ENCODE measurements around the gene FRMD5. TPM values are rescaled to one million over a fixed set of nuclear protein-coding genes. Genes with fewer than 3 reads are reported as not detected.

FRMD5 gene
- total and polyA plus RNA-seq, 2 donors (not counting 1 experiment from before 2014, with no cell fraction given), result not detected

DNA sequence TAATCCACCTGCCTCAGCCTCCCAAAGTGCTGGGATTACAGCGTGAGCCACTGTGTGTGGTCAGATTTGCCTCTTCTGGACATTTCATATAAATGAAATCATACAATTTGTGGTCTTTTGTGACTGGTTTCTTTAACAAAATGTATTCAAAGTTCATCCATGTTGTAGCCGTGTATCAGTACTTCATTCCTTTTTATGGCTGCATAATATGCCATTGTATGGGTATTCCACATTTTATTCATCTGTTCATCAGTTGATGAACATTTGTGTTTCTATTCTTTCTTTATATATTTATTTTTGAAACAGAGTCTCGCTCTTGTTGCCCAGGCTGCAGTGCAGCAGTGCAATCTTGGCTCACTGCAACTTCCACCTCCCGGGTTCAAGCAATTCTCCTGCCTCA is 342.5 kb downstream of the FRMD5 start:
- Histone ChIP-seq H3K9me3 (ENCODE audit: control extremely low read depth in 1 of 3, control insufficient read depth in 2 of 3, insufficient read depth in 1 of 3, low read length in 2 of 3) (no peaks in the 10 kb centered on the region), H3K4me3 (ENCODE audit: control extremely low read depth in 1 of 5, extremely low read depth in 1 of 5, insufficient read depth in 1 of 5, low read depth in 2 of 5, low read length in 4 of 5) (no peak overlapping the region), H3K36me3 (replicated peaks in 1 of 2; ENCODE audit: control extremely low read depth in 1 of 2, control insufficient read depth in 1 of 2, extremely low read depth in 1 of 2, insufficient read depth in 2 of 2, low read length in 1 of 2) (peaks cover 0 to 4% of the 10 kb centered on the region in 2 experiments), H2AFZ (ENCODE audit: insufficient read depth, low read depth, low read length, poor library complexity, severe bottlenecking) (no peak overlapping the region), H3K9ac (ENCODE audit: low read length) (no peak overlapping the region), H4K20me1 (ENCODE audit: control insufficient read depth, insufficient read depth, low read length, poor library complexity, severe bottlenecking) (no peaks in the 10 kb centered on the region), H3K4me1 (ENCODE audit: control insufficient read depth in 2 of 2, insufficient read depth in 2 of 2, low read length in 2 of 2) (no peaks in the 10 kb centered on the region), H3K79me2 (ENCODE audit: control insufficient read depth, insufficient read depth, low read length) (no peaks in the 10 kb centered on the region), H3K4me2 (replicated peaks; ENCODE audit: low read depth, low read length, poor library complexity, severe bottlenecking) (no peak overlapping the region), H3K27ac (ENCODE audit: low read length in 2 of 2) (no peak overlapping the region), H3K27me3 (replicated peaks in 1 of 4; ENCODE audit: control extremely low read depth in 1 of 4, control insufficient read depth in 3 of 4, insufficient read depth in 4 of 4, low read length in 3 of 4) (no peaks in the 10 kb centered on the region)
- no peak for DNase-seq
- intact Hi-C loops (cut with micrococcal nuclease), result no loop called here
- Mint-ChIP-seq H3K4me1 (no peaks in the 10 kb centered on the region), H3K27me3 (no peaks in the 10 kb centered on the region), H3K4me3 (no peak overlapping the region), H3K9me3 (ENCODE audit: insufficient read depth) (no peaks in the 10 kb centered on the region), H3K27ac (no peak overlapping the region)
- ATAC-seq (ENCODE audit: low read depth), result no peak
- no peak for TF ChIP-seq EZH2 (IDR thresholded peaks at IDR 0.05; ENCODE audit: borderline replicate concordance, insufficient read depth, low read depth, low read length, poor library complexity, severe bottlenecking)
- TF ChIP-seq CTCF (IDR thresholded peaks at IDR 0.05), result no peak
- POLR2A ChIA-PET, result no interaction called here
- CTCF ChIA-PET, result no interaction called here
- 100% methylated on average over 1 of the region's 4 CpGs for WGBS (ENCODE audit: insufficient coverage)

GRCh38 chr15:43851251-43851650 is 343.8 kb downstream of the FRMD5 start:
- Histone ChIP-seq H3K9ac (ENCODE audit: low read length) (no peak overlapping the region), H3K4me3 (ENCODE audit: control extremely low read depth in 1 of 5, extremely low read depth in 1 of 5, insufficient read depth in 1 of 5, low read depth in 2 of 5, low read length in 4 of 5) (no peak overlapping the region), H4K20me1 (ENCODE audit: control insufficient read depth, insufficient read depth, low read length, poor library complexity, severe bottlenecking) (no peaks in the 10 kb centered on the region), H3K36me3 (replicated peaks in 1 of 2; ENCODE audit: control extremely low read depth in 1 of 2, control insufficient read depth in 1 of 2, extremely low read depth in 1 of 2, insufficient read depth in 2 of 2, low read length in 1 of 2) (peaks cover 0 to 7% of the 10 kb centered on the region in 2 experiments), H3K4me2 (replicated peaks; ENCODE audit: low read depth, low read length, poor library complexity, severe bottlenecking) (no peak overlapping the region), H3K27ac (ENCODE audit: low read length in 2 of 2) (no peak overlapping the region), H3K27me3 (replicated peaks in 1 of 4; ENCODE audit: control extremely low read depth in 1 of 4, control insufficient read depth in 3 of 4, insufficient read depth in 4 of 4, low read length in 3 of 4) (no peaks in the 10 kb centered on the region), H3K79me2 (ENCODE audit: control insufficient read depth, insufficient read depth, low read length) (no peaks in the 10 kb centered on the region), H3K9me3 (ENCODE audit: control extremely low read depth in 1 of 3, control insufficient read depth in 2 of 3, insufficient read depth in 1 of 3, low read length in 2 of 3) (no peaks in the 10 kb centered on the region), H2AFZ (ENCODE audit: insufficient read depth, low read depth, low read length, poor library complexity, severe bottlenecking) (no peak overlapping the region), H3K4me1 (ENCODE audit: control insufficient read depth in 2 of 2, insufficient read depth in 2 of 2, low read length in 2 of 2) (no peaks in the 10 kb centered on the region)
- no peaks in the 10 kb centered on the region for H3K9me3 Mint-ChIP-seq (ENCODE audit: insufficient read depth)
- H3K27ac Mint-ChIP-seq, result no peak overlapping the region
- intact Hi-C loops (cut with micrococcal nuclease), result no loop called here
- TF ChIP-seq CTCF (IDR thresholded peaks at IDR 0.05), result no peak
- TF ChIP-seq EZH2 (IDR thresholded peaks at IDR 0.05; ENCODE audit: borderline replicate concordance, insufficient read depth, low read depth, low read length, poor library complexity, severe bottlenecking), result no peak
- WGBS (ENCODE audit: insufficient coverage), result no CpG with 5 or more reads among the region's 3 CpGs
- no peak overlapping the region for H3K4me3 Mint-ChIP-seq
- ATAC-seq (ENCODE audit: low read depth) (no peak), DNase-seq (no peak)
- no peaks in the 10 kb centered on the region for H3K4me1 Mint-ChIP-seq
- ChIA-PET CTCF (no interaction called here), POLR2A (no interaction called here)
- H3K27me3 Mint-ChIP-seq, result no peaks in the 10 kb centered on the region
